COLO668 (cell line): ENCODE measurements around the gene IGFLR1.
"Not testable (repeated sequence)": the region's sequence is repeated elsewhere in the genome, so short reads cannot be mapped to it uniquely, and the experiment has no call there.

Experiments used
- DNase-seq: peaks from one replicate; lab custom pipeline; 2025; ENCODE audit not compliant: unreplicated experiment; lab: John Stamatoyannopoulos, UW

The IGFLR1 gene

GRCh38 chr19:35710784-35711723 lies 31.2 kb downstream of the IGFLR1 start:
- no peak for DNase-seq

- no peak for DNase-seq
Measured at GRCh38 chr19:35708391-35708790, 33.9 kb downstream of the IGFLR1 start.

- DNase-seq: peak; percentile 29
Measured at GRCh38 chr19:35704218-35704617, 38.0 kb downstream of the IGFLR1 start, which contains the start of gene ZBTB32. TSS of gene ZBTB32 (plus strand) at chr19:35704558. CDS start at chr19:35714627, 10,069 bp downstream.

GRCh38 chr19:35703343-35703742 lies 38.9 kb downstream of the IGFLR1 start:
- DNase-seq: no peak

GRCh38 chr19:35702223-35703012 lies 39.8 kb downstream of the IGFLR1 start:
- peak; percentile 94 for DNase-seq

GRCh38 chr19:35696835-35697234 lies 45.4 kb downstream of the IGFLR1 start:
- DNase-seq: no peak

- DNase-seq: no peak
Measured at GRCh38 chr19:35695895-35696422, 46.3 kb downstream of the IGFLR1 start.

GRCh38 chr19:35693835-35694599 lies 48.2 kb downstream of the IGFLR1 start:
- peak; percentile 87 for DNase-seq

- no peak for DNase-seq
Measured at GRCh38 chr19:35693422-35693821, 48.8 kb downstream of the IGFLR1 start.

GRCh38 chr19:35692010-35692409 lies 50.2 kb downstream of the IGFLR1 start:
- DNase-seq: peak; percentile 8

GRCh38 chr19:35691106-35691505 lies 51.1 kb downstream of the IGFLR1 start:
- DNase-seq: not testable (repeated sequence)

- DNase-seq: no peak
Measured at GRCh38 chr19:35689836-35690235, 52.4 kb downstream of the IGFLR1 start.
